NCI-H2107 (cell line): ENCODE results near the gene ECI1.
"Not testable (repeated sequence)": the region's sequence is repeated elsewhere in the genome, so short reads cannot be mapped to it uniquely, and the experiment has no call there.

Experiments used
- DNase-seq: peaks from one replicate; lab custom pipeline; 2025; lab: John Stamatoyannopoulos, UW

The ECI1 gene

DNA sequence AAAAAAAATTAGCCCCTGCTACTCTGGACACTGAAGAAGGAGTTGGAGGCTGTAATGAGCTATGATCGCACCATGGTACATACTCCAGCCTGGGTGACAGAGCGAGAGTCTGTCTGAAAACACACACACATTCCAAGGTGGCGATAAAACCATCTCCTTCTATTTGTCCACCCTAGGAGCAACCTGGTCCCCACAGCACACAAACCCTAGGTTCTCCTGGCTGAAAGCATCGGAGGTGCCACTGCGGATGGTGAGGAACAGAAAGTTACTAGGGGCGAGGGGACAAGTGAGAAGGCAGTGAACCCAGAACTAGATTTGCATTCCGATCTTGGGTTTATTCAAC is 1.4 kb upstream of the ECI1 start:
- no peak for DNase-seq

DNA sequence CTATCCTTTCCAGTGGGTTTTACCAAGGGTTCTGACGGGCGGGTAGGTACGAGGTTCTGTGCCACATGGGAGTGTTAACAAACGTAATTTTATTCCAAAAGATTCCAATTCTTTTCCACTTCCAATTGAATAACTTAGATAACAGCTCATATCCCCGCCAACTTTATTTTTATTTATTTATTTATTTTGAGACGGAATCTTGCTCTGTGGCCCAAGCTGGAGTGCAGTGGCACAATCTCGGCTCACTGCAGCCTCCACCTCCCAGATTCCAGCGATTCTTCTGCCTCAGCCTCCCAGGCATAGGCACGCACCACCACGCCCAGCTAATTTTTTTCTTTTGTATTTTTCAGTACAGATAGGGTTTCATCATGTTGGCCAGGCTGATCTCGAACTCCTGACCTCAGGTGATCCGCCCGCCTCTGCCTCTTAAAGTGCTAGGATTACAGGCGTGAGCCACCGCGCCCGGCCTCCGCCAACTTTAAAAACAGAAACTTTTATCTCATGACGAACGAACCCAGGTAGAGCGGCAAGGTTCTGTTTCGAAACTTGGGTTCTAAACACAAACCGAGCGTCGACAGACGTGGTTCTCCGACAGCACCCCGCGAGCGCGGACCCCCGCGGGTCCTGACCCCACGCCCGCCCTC is 613 bp downstream of the ECI1 start:
- DNase-seq: no peak

DNA sequence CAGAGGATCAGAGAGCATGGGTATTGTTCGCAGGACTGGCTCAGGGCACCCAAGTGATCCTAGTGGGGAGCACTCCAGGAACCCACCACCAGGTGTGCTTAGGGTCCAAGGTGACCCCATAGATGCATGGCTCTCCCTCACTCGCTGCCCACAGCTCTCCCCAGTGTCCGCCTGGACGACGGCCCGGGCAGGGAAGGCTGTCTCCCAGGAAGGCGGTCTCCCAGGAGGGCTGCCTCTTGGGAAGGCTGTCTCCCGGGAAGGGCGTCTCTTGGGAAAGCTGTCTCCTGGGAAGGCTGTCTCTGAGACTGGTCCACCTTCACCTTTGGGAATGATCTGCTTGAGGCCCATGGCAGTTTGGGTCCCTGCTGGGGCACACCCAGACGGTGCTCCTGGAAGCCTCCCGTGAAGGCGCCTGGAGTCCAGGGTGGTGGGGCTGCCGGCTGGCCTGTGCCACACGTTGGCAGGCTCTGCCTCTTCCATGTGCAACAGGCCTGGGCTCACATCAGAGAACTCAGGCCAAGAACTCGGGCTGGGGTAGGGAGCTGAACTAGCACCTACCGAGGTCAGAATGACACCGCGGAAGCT is 5.0 kb downstream of the ECI1 start:
- DNase-seq: no peak

DNA sequence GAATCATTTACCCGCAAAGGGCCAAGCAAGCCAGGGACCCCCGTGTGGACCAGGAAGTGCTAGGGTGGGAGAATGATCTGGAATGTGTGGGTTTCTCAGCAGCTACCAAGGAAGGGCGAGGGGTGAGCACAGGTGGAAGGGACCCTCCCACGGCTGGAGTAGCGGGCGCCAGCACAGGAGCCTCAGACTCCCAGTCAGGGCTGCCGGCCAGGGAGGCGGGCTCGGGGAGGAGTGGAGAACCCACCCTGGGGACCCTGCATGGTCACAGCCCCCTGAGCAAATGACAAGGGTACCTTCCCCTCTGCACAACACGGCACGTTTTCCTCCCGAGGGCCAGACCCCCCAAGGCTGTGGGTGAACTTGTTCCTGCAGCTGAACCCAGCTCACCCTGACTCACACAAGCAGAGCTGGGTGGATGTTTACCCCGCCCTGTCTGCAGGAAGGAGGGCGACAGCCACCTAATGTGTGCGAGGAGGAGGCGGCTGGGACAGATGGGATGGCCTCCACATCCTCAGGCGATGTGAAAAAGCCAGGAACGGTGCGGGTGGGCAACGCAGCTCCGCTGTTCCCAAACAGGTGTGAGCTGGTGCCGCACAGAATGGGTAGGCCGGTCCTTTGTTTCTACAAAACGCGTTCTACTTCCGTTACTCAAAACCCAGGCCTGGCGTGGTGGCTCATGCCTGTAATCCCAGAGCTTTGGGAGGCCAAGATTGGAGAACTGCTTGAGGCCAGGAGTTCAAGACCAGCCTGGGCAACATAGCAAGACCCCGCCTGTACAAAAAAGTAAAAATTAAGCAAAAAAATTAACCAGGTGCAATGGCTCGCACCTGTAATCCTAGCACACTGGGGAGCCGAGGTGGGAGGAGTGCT is 6.2 kb downstream of the ECI1 start:
- no peak for DNase-seq

DNA sequence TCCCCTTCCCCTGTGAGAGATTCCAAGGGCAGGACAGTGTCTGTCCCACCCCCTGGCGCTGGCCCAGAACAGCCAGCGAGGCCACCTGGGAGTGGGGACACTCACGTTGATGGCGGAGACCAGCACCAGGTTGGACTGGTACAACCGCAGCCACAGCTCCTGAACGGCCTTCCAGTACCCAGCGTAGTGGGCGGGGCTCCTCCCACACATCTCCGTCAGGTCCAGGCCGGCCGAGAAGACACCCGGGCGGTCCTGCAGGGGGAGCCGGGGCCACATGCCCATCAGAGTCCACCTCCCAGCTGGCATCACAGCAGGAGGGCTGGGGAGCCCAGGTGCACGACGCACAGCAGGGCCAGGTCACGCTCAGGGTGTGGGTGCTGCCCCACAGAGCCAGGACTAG is 7.1 kb downstream of the ECI1 start:
- DNase-seq: no peak

DNA sequence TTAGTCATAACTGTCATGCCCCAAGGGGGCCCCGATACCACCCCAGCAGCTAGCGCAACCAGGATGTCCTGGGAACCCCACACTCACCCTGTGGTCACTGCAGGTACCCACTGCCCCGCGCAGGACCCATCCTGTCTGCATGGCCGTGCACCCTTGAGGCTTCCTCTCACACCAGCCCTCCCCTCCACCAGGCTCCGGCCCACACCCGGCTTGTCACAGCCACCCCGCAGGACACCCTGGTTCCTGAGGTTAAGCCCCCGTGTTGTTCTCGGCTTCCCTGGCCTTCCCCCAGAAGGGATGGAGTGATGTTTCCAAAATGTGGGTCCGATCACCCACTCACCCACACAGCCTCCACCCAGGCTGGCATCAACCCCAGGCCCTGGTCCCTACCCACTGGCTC is 7.6 kb downstream of the ECI1 start:
- DNase-seq: no peak

DNA sequence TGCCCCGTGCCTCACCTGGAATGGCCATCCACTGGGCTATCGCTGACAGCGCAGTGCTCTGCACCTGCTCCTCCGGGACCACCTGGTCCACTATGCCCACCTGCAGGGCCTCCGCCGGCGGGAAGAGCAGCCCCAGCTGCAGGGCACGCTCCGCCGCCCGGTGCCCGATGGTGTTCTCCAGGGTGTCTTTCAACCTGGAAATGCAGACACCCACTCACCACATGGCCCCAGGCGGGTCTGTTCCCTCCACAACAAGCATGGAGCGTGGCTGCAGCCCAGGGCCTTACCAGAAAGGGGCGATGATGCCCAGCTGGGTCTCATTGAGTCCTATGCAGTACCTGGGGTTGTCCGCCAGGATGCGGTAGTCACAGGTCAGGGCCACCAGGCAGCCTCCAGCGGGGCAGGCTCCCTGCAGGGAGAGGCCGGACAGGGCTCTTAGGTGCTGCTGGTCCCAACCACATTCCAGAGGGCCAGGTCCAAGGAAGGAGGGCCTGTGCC is 8.3 kb downstream of the ECI1 start:
- DNase-seq: no peak

DNA sequence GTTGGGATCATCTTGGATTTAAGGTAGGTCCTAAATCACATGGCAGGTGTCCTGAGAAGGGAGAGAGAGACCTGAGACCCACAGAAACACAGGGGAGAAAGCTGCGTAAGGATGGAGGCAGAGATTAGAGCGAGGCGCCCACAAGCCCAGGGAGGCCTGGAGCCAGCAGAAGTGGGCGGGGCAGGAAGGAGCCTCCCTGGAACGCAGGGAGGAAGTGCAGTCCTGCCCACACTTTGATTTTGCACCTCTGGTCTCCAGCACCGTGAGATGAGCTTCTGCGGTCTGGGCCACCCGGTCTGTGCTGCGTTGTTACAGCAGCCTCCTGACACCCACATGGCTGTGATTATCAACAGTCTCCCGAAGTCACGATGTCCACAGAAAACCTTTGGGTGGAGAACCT is 8.8 kb downstream of the ECI1 start:
- DNase-seq: no peak

DNA sequence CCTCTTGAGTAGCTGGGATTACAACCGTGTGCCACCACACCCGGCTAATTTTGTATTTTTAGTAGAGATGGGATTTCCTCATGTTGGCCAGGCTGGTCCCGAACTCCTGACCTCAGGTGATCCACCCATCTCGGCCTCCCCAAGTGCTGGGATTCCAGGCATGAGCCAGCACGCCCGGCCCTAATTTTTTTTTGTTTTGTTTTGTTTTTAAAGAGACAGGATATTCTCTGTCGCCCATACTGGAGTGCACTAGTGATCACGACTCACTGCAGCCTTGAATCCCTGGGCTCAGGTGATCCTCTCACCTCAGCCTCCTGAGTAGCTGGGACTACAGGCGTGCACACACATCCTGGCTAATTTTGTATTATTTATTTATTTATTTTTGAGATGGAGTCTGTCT is 11.1 kb downstream of the ECI1 start:
- not testable (repeated sequence) for DNase-seq

DNA sequence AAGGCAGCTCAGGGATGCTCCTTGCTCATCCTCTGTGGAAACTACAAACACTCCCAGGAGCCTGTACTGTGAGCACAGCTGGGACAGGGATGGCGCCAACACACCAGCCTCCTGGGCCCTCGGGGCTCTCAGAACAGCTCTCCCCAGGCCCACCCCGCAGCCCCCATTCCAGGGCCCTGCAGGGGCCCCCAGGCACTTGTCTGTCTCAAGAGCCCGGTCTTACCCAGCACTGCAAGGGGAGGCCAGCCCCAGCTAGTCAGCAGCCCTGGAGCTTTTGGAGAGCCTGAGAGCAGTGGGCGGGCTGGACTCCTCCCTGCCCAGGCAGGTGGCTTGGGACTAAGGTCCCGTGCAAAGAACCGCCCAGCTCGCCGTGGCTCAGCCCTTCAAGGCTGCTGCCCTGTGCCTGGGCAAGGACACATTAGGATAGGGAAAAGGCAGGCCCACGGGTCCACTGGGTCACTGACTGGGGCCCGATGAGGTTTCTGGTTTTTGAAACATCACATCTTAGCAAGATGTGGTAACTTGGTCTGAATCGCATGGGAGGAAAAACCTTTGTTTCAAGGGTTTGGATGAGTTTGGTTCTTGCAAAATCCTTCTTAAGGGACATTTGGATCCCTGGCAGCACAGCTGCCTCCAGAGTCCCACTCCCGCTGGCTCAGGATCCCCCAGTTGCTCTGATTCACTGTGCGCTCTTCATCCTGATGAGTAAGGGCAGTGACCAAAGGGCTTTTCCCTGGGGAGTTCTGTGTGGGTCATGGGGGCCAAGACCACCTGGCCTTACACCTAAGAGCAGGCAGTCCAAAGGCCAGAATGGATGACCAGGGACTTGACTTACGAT is 12.3 kb downstream of the ECI1 start:
- no peak for DNase-seq

DNA sequence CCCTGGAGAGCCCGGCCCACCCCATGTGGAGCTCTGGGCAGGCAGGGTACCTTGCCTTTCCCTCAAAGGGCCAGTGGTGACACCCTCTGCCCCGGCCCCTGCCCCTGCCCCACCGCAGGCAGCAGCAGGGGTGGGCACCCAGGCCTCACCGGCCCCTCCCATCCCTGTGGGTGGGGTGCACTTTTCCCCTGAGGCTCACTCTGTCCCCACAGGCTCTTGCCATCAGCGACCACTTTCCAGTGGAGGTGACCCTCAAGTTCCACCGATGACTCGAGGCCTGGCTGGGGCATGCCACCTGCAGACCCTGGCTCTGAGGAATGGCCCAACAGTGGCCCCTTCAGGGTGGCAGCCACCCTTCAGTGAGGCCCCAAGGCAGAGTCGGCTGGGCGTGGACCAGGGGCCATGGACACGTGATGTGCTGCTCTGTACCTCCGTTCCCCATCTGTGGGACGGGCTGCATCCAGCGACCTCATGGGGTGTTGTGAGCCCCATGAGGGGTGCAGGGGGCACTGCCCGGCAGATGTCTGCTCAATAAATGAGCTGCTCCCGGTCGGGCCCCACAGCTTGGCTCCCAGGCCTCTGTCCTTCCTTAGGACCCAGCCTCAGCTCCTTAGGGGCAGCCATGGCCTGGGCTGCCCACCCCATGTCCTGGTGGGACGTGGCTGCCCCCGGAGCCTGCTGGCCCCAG is 13.1 kb downstream of the ECI1 start:
- DNase-seq: no peak

DNA sequence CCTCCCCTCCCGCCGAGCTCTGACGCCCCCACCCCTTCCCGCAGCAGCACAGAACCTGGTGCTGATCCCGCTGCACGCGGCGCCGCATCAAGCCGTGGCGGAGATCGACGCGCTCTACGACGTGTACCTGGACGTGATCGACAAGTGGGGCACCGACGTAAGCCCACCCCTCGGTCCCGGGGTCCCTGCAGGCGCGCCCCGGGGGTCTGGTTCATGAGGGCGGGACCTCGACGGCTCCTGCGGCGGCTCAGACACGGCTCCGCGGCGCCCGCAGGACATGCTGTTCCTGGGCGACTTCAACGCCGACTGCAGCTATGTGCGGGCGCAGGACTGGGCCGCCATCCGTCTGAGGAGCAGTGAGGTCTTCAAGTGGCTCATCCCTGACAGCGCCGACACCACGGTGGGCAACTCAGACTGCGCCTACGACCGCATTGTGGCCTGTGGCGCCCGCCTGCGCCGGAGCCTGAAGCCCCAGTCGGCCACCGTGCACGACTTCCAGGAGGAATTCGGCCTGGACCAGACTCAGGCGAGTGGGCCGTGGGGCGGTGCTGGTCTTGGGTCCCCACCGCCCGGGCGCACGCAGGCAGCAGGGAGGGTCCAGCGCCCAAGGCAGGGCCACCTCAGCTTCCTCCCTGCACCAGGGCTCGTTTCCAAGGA is 13.8 kb downstream of the ECI1 start:
- DNase-seq: no peak

DNA sequence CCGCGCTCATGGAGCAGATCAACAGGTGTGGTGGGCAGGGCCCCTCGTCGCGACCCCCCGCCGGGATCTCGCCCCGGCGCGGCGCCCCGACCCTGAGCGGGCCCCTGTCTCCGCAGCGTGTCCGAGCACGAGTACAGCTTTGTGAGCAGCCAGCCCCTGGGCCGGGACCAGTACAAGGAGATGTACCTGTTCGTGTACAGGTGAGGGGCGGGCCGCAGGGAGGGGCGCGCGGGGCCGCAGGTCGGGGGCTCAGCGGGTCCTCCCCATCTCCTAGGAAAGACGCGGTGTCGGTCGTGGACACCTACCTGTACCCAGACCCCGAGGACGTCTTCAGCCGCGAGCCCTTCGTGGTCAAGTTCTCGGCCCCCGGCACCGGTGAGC is 14.3 kb downstream of the ECI1 start:
- no peak for DNase-seq

DNA sequence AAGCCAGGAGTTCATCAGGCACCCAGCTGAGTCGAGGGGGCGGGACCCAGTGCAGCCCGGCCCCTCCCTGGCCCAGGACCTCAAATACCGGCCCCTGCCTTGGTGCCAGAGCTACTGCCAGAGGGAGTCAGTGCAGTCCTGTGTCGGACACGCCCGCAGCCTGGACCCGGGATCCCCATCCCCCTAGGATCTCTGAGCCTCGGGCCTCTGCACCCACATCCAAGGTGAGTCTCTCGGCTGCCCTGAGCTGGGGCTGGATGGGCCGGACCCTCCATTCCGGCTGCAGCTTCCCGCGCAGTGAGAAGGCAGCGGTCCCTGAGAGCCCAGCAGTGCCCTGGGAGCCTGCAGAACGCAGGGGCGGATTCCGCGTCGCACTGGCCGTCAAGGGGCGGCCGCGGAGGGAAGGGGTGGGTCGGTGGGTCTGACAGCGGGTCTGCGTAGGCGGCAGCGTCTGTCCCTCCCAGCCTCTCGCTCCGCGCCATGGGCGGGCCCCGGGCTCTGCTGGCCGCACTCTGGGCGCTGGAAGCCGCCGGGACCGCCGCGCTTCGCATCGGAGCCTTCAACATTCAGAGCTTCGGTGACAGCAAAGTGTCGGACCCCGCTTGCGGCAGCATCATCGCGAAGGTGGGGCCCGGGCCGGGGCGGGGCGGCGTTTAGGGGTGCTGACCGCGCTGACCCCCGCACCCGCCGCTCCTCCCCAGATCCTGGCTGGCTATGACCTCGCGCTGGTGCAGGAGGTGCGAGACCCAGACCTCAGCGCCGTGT is 14.9 kb downstream of the ECI1 start, which contains the start of gene DNASE1L2:
Gene DNASE1L2, plus strand, starts transcription at position 108 of the 765 bp plus-strand sequence. Its CDS starts 373 bp downstream, at position 481.
- no peak for DNase-seq

DNA sequence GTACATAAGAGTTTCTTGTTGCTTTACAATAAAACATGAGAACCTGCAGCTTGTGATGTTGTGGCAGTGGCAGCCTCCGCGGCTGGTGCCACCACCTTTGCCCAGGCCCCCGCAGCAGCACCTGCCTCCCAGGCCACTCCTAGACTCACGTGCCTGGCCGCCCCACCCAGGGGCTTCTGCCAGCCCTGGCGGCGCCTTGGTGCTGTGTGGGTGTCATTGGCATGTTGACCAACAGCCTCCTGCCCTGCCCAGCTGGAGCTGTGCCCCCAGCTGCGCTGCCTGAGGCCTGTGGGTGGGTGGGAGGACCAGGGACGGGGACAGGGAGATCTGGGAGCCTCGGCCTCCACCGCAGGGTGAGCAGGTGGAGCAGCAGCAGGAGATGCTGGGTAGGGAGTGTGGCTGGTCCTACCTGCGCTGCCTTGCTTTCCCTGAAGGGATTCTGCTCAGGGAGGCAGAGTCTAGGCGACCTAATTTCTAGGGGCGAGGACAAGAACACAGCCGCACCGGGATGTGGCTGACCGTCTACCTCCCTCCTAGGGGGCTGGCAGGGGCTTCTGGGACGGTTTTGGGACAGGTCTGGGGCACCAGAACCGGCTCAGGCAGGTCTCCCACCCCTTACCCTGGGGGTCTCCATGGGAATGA is 15.6 kb downstream of the ECI1 start:
- no peak for DNase-seq

DNA sequence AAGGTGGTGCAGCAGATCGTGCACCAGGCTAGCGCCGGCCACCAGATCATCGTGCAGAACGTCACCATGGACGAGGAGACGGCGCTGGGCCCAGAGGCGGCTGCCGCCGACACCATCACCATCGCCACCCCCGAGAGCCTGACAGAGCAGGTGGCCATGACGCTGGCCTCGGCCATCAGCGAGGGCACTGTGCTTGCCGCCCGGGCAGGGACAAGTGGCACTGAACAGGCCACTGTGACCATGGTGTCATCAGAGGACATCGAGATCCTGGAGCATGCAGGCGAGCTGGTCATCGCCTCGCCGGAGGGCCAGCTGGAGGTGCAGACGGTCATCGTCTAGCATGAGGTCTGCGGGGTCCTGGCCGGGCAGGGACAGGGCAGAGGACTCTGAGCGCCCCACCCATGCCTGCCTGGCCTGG is 16.1 kb downstream of the ECI1 start:
- DNase-seq: no peak

DNA sequence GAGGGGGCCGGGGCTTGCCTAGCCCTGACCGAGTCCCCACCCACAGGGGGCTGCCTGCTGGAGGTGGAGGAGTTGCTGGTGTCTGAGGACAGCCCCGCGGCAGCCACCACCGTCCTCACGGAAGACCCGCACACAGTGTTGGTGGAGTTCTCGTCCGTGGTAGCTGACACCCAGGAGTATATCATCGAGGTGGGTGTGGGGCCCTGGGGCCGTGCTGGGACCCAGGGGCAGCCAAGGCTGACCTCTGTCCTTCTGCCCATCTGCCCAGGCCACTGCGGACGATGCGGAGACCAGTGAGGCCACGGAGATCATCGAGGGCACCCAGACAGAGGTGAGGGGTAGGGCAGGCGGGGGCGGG is 16.6 kb downstream of the ECI1 start:
- DNase-seq: no peak

DNA sequence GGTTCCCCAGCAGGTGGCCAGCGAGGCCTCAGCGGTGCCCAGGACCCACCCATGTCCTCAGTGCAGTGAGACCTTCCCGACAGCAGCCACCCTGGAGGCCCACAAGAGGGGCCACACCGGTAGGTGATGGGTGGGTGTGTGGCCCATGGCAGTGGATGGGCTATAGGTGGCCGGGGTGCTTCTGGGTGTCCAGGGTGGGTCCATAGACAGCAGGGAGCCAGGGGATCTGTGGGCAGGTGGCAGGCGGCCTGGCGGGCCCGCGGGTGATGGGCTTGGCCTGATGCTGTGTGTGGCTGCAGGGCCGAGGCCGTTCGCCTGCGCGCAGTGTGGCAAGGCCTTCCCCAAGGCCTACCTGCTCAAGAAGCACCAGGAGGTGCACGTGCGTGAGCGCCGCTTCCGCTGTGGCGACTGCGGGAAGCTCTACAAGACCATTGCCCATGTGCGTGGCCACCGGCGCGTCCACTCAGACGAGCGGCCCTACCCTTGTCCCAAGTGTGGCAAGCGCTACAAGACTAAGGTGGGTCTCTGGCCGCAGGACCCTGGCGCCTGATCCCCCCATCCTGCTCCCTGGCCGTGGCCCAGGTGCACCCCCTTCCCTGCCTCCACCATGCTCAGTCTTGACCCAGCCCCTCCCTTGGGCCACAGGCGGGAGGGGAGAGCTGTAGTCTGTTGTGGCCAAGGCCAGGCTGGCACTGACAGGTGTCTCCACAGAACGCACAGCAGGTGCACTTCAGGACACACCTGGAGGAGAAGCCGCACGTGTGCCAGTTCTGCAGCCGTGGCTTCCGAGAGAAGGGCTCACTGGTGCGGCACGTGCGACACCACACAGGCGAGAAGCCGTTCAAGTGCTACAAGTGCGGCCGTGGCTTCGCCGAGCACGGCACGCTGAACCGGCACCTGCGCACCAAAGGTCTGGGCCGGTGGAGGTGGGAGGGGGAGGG is 17.2 kb downstream of the ECI1 start:
- DNase-seq: peak; percentile 79
